Neural cell (in vitro differentiated cells): ENCODE measurements around the gene APBA1. TPM values are rescaled to one million over a fixed set of nuclear protein-coding genes. Genes with fewer than 3 reads are reported as not detected.

Source experiments
- H2AFZ ChIP-seq: fragments of 200-600, 300-800 bp; sonication (generic), shearing (Covaris generic); 2 replicates; pipeline ENCODE4 v1.6.0; 2014; ENCODE audit warnings: low read depth, mild to moderate bottlenecking, antibody characterized with exemption, low read length, moderate library complexity
- H3F3A ChIP-seq: fragments of 200-600 bp; shearing (Covaris generic); 2 replicates; pipeline ENCODE4 v1.6.1; 2016; ENCODE audit warnings: mild to moderate bottlenecking, moderate library complexity, mixed read lengths, antibody characterized with exemption, low read length; ENCODE audit not compliant: insufficient read depth, poor library complexity, severe bottlenecking
- H3K27ac ChIP-seq: fragments of 200-600, 300-800 bp; sonication (generic), shearing (Covaris generic); 2 replicates; pipeline ENCODE4 v1.5.1; 2014; ENCODE audit warnings: mild to moderate bottlenecking, low read length, moderate library complexity
- H3K27me3 ChIP-seq: fragments of 300-800, 200-600 bp; sonication (generic), shearing (Covaris generic); 2 replicates; pipeline ENCODE4 v1.6.0; 2014; ENCODE audit warnings: mild to moderate bottlenecking, low read depth, low read length, moderate library complexity; ENCODE audit not compliant: insufficient read depth
- H3K36me3 ChIP-seq: fragments of 300-800, 200-600 bp; sonication (generic), shearing (Covaris generic); 2 replicates; pipeline ENCODE4 v1.5.1; 2014; ENCODE audit warnings: mild to moderate bottlenecking, antibody characterized with exemption, low read length, moderate library complexity; ENCODE audit not compliant: insufficient read depth
- H3K4me2 ChIP-seq: fragments of 300-800, 200-600 bp; sonication (generic), shearing (Covaris generic); 2 replicates; pipeline ENCODE4 v1.6.0; 2014; ENCODE audit warnings: mild to moderate bottlenecking, low read length
- H3K4me3 ChIP-seq: fragments of 300-800, 200-600 bp; sonication (generic), shearing (Covaris generic); 2 replicates; pipeline ENCODE4 v1.5.1; 2014; ENCODE audit warnings: mild to moderate bottlenecking, low read length, moderate library complexity
- H3K79me2 ChIP-seq: fragments of 200-600 bp; shearing (Covaris generic); replicated peaks from 2 replicates; pipeline ENCODE4 v1.6.0; 2014; ENCODE audit warnings: mild to moderate bottlenecking, low read length, moderate library complexity; ENCODE audit not compliant: insufficient read depth
- H3K9ac ChIP-seq: fragments of 300-800, 200-600 bp; sonication (generic), shearing (Covaris generic); 2 replicates; pipeline ENCODE4 v1.6.1; 2016; ENCODE audit warnings: mild to moderate bottlenecking, low read length, mixed read lengths
- H3K9me2 ChIP-seq: fragments of 200-600 bp; shearing (Covaris generic); 2 replicates; pipeline ENCODE4 v1.6.1; 2016; ENCODE audit warnings: mild to moderate bottlenecking, low read length, mixed read lengths; ENCODE audit not compliant: insufficient read depth
- H3K9me3 ChIP-seq: fragments of 200-600, 300-800 bp; sonication (generic), shearing (Covaris generic); 2 replicates; pipeline ENCODE4 v1.6.1; 2016; ENCODE audit warnings: mild to moderate bottlenecking, mixed run types, low read length, moderate library complexity, mixed read lengths
- H4K20me1 ChIP-seq: fragments of 200-600 bp; shearing (Covaris generic); 2 replicates; pipeline ENCODE4 v1.6.1; 2016; ENCODE audit warnings: mild to moderate bottlenecking, mixed run types; ENCODE audit not compliant: insufficient read depth
- CTCF ChIP-seq: fragments of 450-650 bp; IDR thresholded peaks from 2 replicates; pipeline ENCODE4 v1.5.1; 2014; ENCODE audit warnings: antibody characterized with exemption, mild to moderate bottlenecking, moderate library complexity; ENCODE audit not compliant: poor library complexity, severe bottlenecking
- EP300 ChIP-seq: fragments of 450-650 bp; conservative IDR thresholded peaks from 2 replicates; pipeline ENCODE4 v1.6.1; 2014; ENCODE audit warnings: antibody characterized with exemption, mild to moderate bottlenecking, moderate library complexity; ENCODE audit not compliant: poor library complexity, severe bottlenecking
- EZH2 ChIP-seq: fragments of 200-600, 300-800 bp; shearing (Covaris generic), sonication (generic); IDR thresholded peaks from 2 replicates; pipeline ENCODE4 v1.6.1; 2014; ENCODE audit warnings: antibody characterized with exemption, low read length, borderline replicate concordance, mild to moderate bottlenecking; ENCODE audit not compliant: insufficient read depth, poor library complexity, severe bottlenecking
- MXI1 ChIP-seq: fragments of 450-650 bp; conservative IDR thresholded peaks from 2 replicates; pipeline ENCODE4 v1.6.1; 2014; ENCODE audit warnings: antibody characterized with exemption, mild to moderate bottlenecking; ENCODE audit not compliant: poor library complexity, severe bottlenecking
- POLR2AphosphoS5 ChIP-seq: IDR thresholded peaks from 2 replicates; pipeline ENCODE4 v1.6.1; 2012
- RAD21 ChIP-seq: fragments of 450-650 bp; conservative IDR thresholded peaks from 2 replicates; pipeline ENCODE4 v1.6.1; 2014; ENCODE audit warnings: antibody characterized with exemption, mild to moderate bottlenecking, moderate library complexity
- REST ChIP-seq: IDR thresholded peaks from 2 replicates; pipeline ENCODE4 v1.6.1; 2012; ENCODE audit warnings: borderline replicate concordance
- SMC3 ChIP-seq: fragments of 450-650 bp; conservative IDR thresholded peaks from 2 replicates; pipeline ENCODE4 v1.6.1; 2014; ENCODE audit warnings: antibody characterized with exemption, mild to moderate bottlenecking, moderate library complexity; ENCODE audit not compliant: poor library complexity
- TAF1 ChIP-seq: IDR thresholded peaks from 2 replicates; pipeline ENCODE4 v1.6.1; 2012; ENCODE audit warnings: low read depth
- polyA plus RNA-seq: library from polyadenylated mRNA; depleted of rRNA; stranded (reverse); fragments of >200 nt; gene quantifications from 2 replicates; pipeline ENCODE4 v1.2.3, GENCODE V29; 2014

The APBA1 gene
- polyA plus RNA-seq, 1 donor from 2014 or later = 10.9 TPM

DNA sequence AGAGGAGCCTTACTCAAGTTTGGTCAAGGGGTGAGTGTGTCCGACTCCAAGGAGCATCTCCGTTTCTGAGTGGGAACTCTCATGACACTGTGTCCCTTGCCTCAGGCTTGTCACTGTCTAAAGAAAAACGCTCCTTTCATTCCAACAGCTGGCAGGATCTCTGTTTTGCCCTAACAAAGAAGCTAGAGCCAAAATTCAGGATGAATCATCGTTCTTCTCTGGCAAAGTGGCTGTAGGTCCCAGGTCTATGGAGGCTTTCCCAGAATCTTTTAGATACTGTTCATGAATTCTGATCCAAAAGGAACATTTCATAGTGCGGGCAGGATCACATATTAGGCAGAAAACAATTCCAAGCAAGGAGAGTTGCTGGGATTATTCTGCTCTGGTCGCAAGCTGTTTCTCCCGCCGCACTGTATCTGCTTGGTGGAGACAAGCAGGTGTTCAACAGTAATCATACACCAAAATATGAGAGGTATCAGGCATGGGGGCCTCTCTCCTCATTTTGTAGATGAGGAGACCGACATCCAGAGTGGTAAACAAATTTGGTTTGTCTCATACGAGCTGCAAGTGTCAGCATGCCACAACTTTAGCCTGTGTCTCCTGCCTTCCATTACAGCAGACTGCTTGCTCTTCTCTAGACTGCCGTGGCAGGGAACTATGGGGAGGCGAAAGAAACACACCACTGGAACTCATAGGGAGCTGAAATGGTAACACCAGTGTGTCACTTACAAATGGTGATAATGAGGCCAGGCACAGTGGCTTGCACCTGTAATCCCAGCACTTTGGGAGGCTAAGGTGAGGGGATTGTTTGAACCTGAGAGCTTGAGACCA is 274.6 kb downstream of the APBA1 start:
- no peak overlapping the region for H3K9ac ChIP-seq
- H3K27me3 ChIP-seq = no peaks in the 10 kb centered on the region
- H3K36me3 ChIP-seq = no peaks in the 10 kb centered on the region
- no peak overlapping the region for H2AFZ ChIP-seq
- H4K20me1 ChIP-seq = no peaks in the 10 kb centered on the region
- H3F3A ChIP-seq = no peaks in the 10 kb centered on the region
- H3K4me3 ChIP-seq = no peak overlapping the region
- no peaks in the 10 kb centered on the region for H3K9me2 ChIP-seq
- no peak overlapping the region for H3K4me2 ChIP-seq
- no peak for TF ChIP-seq TAF1
- no peak for TF ChIP-seq RAD21
- TF ChIP-seq SMC3 = no peak
- TF ChIP-seq EZH2 = no peak
- no peak for TF ChIP-seq POLR2AphosphoS5
- no peak for TF ChIP-seq MXI1
- no peak for TF ChIP-seq EP300
- TF ChIP-seq CTCF = no peak
- TF ChIP-seq REST = no peak
- no peaks in the 10 kb centered on the region for H3K9me3 ChIP-seq
- no peak overlapping the region for H3K27ac ChIP-seq
- H3K79me2 ChIP-seq = no peaks in the 10 kb centered on the region

GRCh38 chr9:69396759-69397158 is 275.4 kb downstream of the APBA1 start:
- no peak overlapping the region for H3K27ac ChIP-seq
- H4K20me1 ChIP-seq = no peaks in the 10 kb centered on the region
- no peak overlapping the region for H3K4me3 ChIP-seq
- no peak overlapping the region for H3K9ac ChIP-seq
- H3K9me2 ChIP-seq = no peaks in the 10 kb centered on the region
- H3F3A ChIP-seq = no peaks in the 10 kb centered on the region
- H3K4me2 ChIP-seq = no peak overlapping the region
- H3K9me3 ChIP-seq = no peaks in the 10 kb centered on the region
- TF ChIP-seq TAF1 (no peak), CTCF (no peak), EZH2 (no peak), SMC3 (no peak), REST (no peak), EP300 (no peak), POLR2AphosphoS5 (no peak), MXI1 (no peak)
- no peaks in the 10 kb centered on the region for H3K79me2 ChIP-seq
- no peaks in the 10 kb centered on the region for H3K36me3 ChIP-seq
- no peaks in the 10 kb centered on the region for H3K27me3 ChIP-seq
- H2AFZ ChIP-seq = no peak overlapping the region
